Neural cell (in vitro differentiated cells): ENCODE results near the gene MAN1B1. TPM values are rescaled to one million over a fixed set of nuclear protein-coding genes. Genes with fewer than 3 reads are reported as not detected.

Source experiments
- H2AFZ ChIP-seq: fragments of 200-600, 300-800 bp; sonication (generic), shearing (Covaris generic); 2 replicates; pipeline ENCODE4 v1.6.0; 2014; ENCODE audit warnings: low read depth, mild to moderate bottlenecking, antibody characterized with exemption, low read length, moderate library complexity
- H3F3A ChIP-seq: fragments of 200-600 bp; shearing (Covaris generic); 2 replicates; pipeline ENCODE4 v1.6.1; 2016; ENCODE audit warnings: mild to moderate bottlenecking, moderate library complexity, mixed read lengths, antibody characterized with exemption, low read length; ENCODE audit not compliant: insufficient read depth, poor library complexity, severe bottlenecking
- H3K27ac ChIP-seq: fragments of 200-600, 300-800 bp; sonication (generic), shearing (Covaris generic); 2 replicates; pipeline ENCODE4 v1.5.1; 2014; ENCODE audit warnings: mild to moderate bottlenecking, low read length, moderate library complexity
- H3K27me3 ChIP-seq: fragments of 300-800, 200-600 bp; sonication (generic), shearing (Covaris generic); 2 replicates; pipeline ENCODE4 v1.6.0; 2014; ENCODE audit warnings: mild to moderate bottlenecking, low read depth, low read length, moderate library complexity; ENCODE audit not compliant: insufficient read depth
- H3K36me3 ChIP-seq: fragments of 300-800, 200-600 bp; sonication (generic), shearing (Covaris generic); 2 replicates; pipeline ENCODE4 v1.5.1; 2014; ENCODE audit warnings: mild to moderate bottlenecking, antibody characterized with exemption, low read length, moderate library complexity; ENCODE audit not compliant: insufficient read depth
- H3K4me2 ChIP-seq: fragments of 300-800, 200-600 bp; sonication (generic), shearing (Covaris generic); 2 replicates; pipeline ENCODE4 v1.6.0; 2014; ENCODE audit warnings: mild to moderate bottlenecking, low read length
- H3K4me3 ChIP-seq: fragments of 300-800, 200-600 bp; sonication (generic), shearing (Covaris generic); 2 replicates; pipeline ENCODE4 v1.5.1; 2014; ENCODE audit warnings: mild to moderate bottlenecking, low read length, moderate library complexity
- H3K79me2 ChIP-seq: fragments of 200-600 bp; shearing (Covaris generic); replicated peaks from 2 replicates; pipeline ENCODE4 v1.6.0; 2014; ENCODE audit warnings: mild to moderate bottlenecking, low read length, moderate library complexity; ENCODE audit not compliant: insufficient read depth
- H3K9ac ChIP-seq: fragments of 300-800, 200-600 bp; sonication (generic), shearing (Covaris generic); 2 replicates; pipeline ENCODE4 v1.6.1; 2016; ENCODE audit warnings: mild to moderate bottlenecking, low read length, mixed read lengths
- H3K9me2 ChIP-seq: fragments of 200-600 bp; shearing (Covaris generic); 2 replicates; pipeline ENCODE4 v1.6.1; 2016; ENCODE audit warnings: mild to moderate bottlenecking, low read length, mixed read lengths; ENCODE audit not compliant: insufficient read depth
- H3K9me3 ChIP-seq: fragments of 200-600, 300-800 bp; sonication (generic), shearing (Covaris generic); 2 replicates; pipeline ENCODE4 v1.6.1; 2016; ENCODE audit warnings: mild to moderate bottlenecking, mixed run types, low read length, moderate library complexity, mixed read lengths
- H4K20me1 ChIP-seq: fragments of 200-600 bp; shearing (Covaris generic); 2 replicates; pipeline ENCODE4 v1.6.1; 2016; ENCODE audit warnings: mild to moderate bottlenecking, mixed run types; ENCODE audit not compliant: insufficient read depth
- EP300 ChIP-seq: fragments of 450-650 bp; conservative IDR thresholded peaks from 2 replicates; pipeline ENCODE4 v1.6.1; 2014; ENCODE audit warnings: antibody characterized with exemption, mild to moderate bottlenecking, moderate library complexity; ENCODE audit not compliant: poor library complexity, severe bottlenecking
- EZH2 ChIP-seq: fragments of 200-600, 300-800 bp; shearing (Covaris generic), sonication (generic); IDR thresholded peaks from 2 replicates; pipeline ENCODE4 v1.6.1; 2014; ENCODE audit warnings: antibody characterized with exemption, low read length, borderline replicate concordance, mild to moderate bottlenecking; ENCODE audit not compliant: insufficient read depth, poor library complexity, severe bottlenecking
- MXI1 ChIP-seq: fragments of 450-650 bp; conservative IDR thresholded peaks from 2 replicates; pipeline ENCODE4 v1.6.1; 2014; ENCODE audit warnings: antibody characterized with exemption, mild to moderate bottlenecking; ENCODE audit not compliant: poor library complexity, severe bottlenecking
- POLR2AphosphoS5 ChIP-seq: IDR thresholded peaks from 2 replicates; pipeline ENCODE4 v1.6.1; 2012
- RAD21 ChIP-seq: fragments of 450-650 bp; conservative IDR thresholded peaks from 2 replicates; pipeline ENCODE4 v1.6.1; 2014; ENCODE audit warnings: antibody characterized with exemption, mild to moderate bottlenecking, moderate library complexity
- SMC3 ChIP-seq: fragments of 450-650 bp; conservative IDR thresholded peaks from 2 replicates; pipeline ENCODE4 v1.6.1; 2014; ENCODE audit warnings: antibody characterized with exemption, mild to moderate bottlenecking, moderate library complexity; ENCODE audit not compliant: poor library complexity
- TAF1 ChIP-seq: IDR thresholded peaks from 2 replicates; pipeline ENCODE4 v1.6.1; 2012; ENCODE audit warnings: low read depth
- polyA plus RNA-seq: library from polyadenylated mRNA; depleted of rRNA; stranded (reverse); fragments of >200 nt; gene quantifications from 2 replicates; pipeline ENCODE4 v1.2.3, GENCODE V29; 2014
- TF ChIP-seq, protein P1 (sequence below): IDR thresholded peaks from 2 replicates; pipeline ENCODE4 v1.6.1; 2012; ENCODE audit warnings: borderline replicate concordance
- TF ChIP-seq, protein P2 (sequence below): fragments of 450-650 bp; IDR thresholded peaks from 2 replicates; pipeline ENCODE4 v1.5.1; 2014; ENCODE audit warnings: antibody characterized with exemption, mild to moderate bottlenecking, moderate library complexity; ENCODE audit not compliant: poor library complexity, severe bottlenecking

The MAN1B1 gene
- polyA plus RNA-seq, 1 donor from 2014 or later = 72.0 TPM

DNA sequence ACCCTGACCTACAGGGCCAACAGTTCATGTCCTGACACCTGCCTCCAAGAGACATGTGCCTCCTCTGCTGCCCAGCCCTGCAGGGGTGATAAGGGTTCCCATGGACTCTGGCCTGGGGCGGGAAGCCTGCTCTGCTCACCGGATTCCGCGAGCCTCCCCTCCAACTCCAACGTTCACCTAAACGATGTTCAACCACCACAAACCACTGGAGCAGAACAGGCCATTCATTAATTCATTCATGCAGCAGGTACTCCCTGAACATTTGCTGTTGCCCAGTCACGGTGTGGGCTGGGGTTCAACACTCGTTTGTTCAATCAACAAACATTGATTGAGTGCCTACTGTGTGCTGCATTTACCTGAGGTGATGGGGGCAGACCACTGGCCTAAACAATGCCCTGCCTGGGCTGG, 12.8 kb upstream of the MAN1B1 start:
- no peak overlapping the region for H3K4me2 ChIP-seq
- H2AFZ ChIP-seq = no peak overlapping the region
- no peaks in the 10 kb centered on the region for H3K9me2 ChIP-seq
- H3K27me3 ChIP-seq = peaks cover 49% of the 10 kb centered on the region
- no peaks in the 10 kb centered on the region for H3K79me2 ChIP-seq
- H3K9me3 ChIP-seq = no peaks in the 10 kb centered on the region
- TF ChIP-seq TAF1 = no peak
- TF ChIP-seq, protein P1, sequence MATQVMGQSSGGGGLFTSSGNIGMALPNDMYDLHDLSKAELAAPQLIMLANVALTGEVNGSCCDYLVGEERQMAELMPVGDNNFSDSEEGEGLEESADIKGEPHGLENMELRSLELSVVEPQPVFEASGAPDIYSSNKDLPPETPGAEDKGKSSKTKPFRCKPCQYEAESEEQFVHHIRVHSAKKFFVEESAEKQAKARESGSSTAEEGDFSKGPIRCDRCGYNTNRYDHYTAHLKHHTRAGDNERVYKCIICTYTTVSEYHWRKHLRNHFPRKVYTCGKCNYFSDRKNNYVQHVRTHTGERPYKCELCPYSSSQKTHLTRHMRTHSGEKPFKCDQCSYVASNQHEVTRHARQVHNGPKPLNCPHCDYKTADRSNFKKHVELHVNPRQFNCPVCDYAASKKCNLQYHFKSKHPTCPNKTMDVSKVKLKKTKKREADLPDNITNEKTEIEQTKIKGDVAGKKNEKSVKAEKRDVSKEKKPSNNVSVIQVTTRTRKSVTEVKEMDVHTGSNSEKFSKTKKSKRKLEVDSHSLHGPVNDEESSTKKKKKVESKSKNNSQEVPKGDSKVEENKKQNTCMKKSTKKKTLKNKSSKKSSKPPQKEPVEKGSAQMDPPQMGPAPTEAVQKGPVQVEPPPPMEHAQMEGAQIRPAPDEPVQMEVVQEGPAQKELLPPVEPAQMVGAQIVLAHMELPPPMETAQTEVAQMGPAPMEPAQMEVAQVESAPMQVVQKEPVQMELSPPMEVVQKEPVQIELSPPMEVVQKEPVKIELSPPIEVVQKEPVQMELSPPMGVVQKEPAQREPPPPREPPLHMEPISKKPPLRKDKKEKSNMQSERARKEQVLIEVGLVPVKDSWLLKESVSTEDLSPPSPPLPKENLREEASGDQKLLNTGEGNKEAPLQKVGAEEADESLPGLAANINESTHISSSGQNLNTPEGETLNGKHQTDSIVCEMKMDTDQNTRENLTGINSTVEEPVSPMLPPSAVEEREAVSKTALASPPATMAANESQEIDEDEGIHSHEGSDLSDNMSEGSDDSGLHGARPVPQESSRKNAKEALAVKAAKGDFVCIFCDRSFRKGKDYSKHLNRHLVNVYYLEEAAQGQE = no peak
- no peak for TF ChIP-seq RAD21
- no peak for TF ChIP-seq EP300
- TF ChIP-seq, protein P2, sequence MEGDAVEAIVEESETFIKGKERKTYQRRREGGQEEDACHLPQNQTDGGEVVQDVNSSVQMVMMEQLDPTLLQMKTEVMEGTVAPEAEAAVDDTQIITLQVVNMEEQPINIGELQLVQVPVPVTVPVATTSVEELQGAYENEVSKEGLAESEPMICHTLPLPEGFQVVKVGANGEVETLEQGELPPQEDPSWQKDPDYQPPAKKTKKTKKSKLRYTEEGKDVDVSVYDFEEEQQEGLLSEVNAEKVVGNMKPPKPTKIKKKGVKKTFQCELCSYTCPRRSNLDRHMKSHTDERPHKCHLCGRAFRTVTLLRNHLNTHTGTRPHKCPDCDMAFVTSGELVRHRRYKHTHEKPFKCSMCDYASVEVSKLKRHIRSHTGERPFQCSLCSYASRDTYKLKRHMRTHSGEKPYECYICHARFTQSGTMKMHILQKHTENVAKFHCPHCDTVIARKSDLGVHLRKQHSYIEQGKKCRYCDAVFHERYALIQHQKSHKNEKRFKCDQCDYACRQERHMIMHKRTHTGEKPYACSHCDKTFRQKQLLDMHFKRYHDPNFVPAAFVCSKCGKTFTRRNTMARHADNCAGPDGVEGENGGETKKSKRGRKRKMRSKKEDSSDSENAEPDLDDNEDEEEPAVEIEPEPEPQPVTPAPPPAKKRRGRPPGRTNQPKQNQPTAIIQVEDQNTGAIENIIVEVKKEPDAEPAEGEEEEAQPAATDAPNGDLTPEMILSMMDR = no peak
- TF ChIP-seq MXI1 = no peak
- no peak for TF ChIP-seq POLR2AphosphoS5
- TF ChIP-seq EZH2 = no peak
- H3F3A ChIP-seq = no peaks in the 10 kb centered on the region
- H3K27ac ChIP-seq = no peak overlapping the region
- H4K20me1 ChIP-seq = no peaks in the 10 kb centered on the region
- no peak overlapping the region for H3K4me3 ChIP-seq
- no peak overlapping the region for H3K9ac ChIP-seq
- H3K36me3 ChIP-seq = no peaks in the 10 kb centered on the region

GRCh38 chr9:137074657-137075274, 12.0 kb upstream of the MAN1B1 start:
- H3K27me3 ChIP-seq = peaks cover 49% of the 10 kb centered on the region
- no peaks in the 10 kb centered on the region for H3K9me2 ChIP-seq
- H3K4me2 ChIP-seq = no peak overlapping the region
- H3K79me2 ChIP-seq = no peaks in the 10 kb centered on the region
- no peak overlapping the region for H3K4me3 ChIP-seq
- H2AFZ ChIP-seq = no peak overlapping the region
- H3K9me3 ChIP-seq = no peaks in the 10 kb centered on the region
- H3F3A ChIP-seq = no peaks in the 10 kb centered on the region
- no peaks in the 10 kb centered on the region for H4K20me1 ChIP-seq
- no peak overlapping the region for H3K27ac ChIP-seq
- TF ChIP-seq MXI1 (no peak), TAF1 (no peak), SMC3 (no peak), RAD21 (no peak), EP300 (no peak), POLR2AphosphoS5 (no peak)
- TF ChIP-seq, protein P2 = no peak
- TF ChIP-seq, protein P1 = no peak
- H3K36me3 ChIP-seq = no peaks in the 10 kb centered on the region
- no peak overlapping the region for H3K9ac ChIP-seq
